GM23338 (cell line): Measurements from ENCODE around the gene KRTAP10-12.

Experiments used
- CREB1 ChIP-seq: fragments of 250-450 bp; sonication (Bioruptor Pico); IDR thresholded peaks from 2 replicates; pipeline ENCODE4 v1.5.0; 2020; ENCODE audit warnings: low read depth, mild to moderate bottlenecking, moderate library complexity
- EZH2 ChIP-seq: fragments of 200-600 bp; sonication (generic); IDR thresholded peaks from one replicate; pipeline ENCODE4 v1.8.0; 2017; ENCODE audit warnings: antibody characterized with exemption, mild to moderate bottlenecking, low read depth; ENCODE audit not compliant: unreplicated experiment
- EZH2phosphoT487 ChIP-seq: fragments of 200-600 bp; sonication (generic); IDR thresholded peaks from one replicate; pipeline ENCODE4 v1.8.1; 2018; ENCODE audit warnings: antibody characterized with exemption; ENCODE audit not compliant: unreplicated experiment
- JUNB ChIP-seq: IDR thresholded peaks from one replicate; pipeline ENCODE4 v1.6.1; 2016; ENCODE audit warnings: antibody characterized with exemption; ENCODE audit not compliant: unreplicated experiment
- NANOG ChIP-seq: IDR thresholded peaks from 2 replicates; pipeline ENCODE4 v1.6.1; 2016; ENCODE audit warnings: antibody characterized with exemption, borderline replicate concordance
- POLR2AphosphoS5 ChIP-seq: IDR thresholded peaks from 2 replicates; pipeline ENCODE4 v1.6.1; 2016; ENCODE audit warnings: antibody characterized with exemption, low read depth
- STAT1 ChIP-seq: IDR thresholded peaks from one replicate; pipeline ENCODE4 v1.6.1; 2016; ENCODE audit warnings: antibody characterized with exemption; ENCODE audit not compliant: unreplicated experiment
- ZNF114 ChIP-seq: fragments of 250-450 bp; sonication (Bioruptor Pico); IDR thresholded peaks from 2 replicates; pipeline ENCODE4 v1.5.0; 2020; ENCODE audit warnings: mild to moderate bottlenecking, moderate library complexity
- ZNF462 ChIP-seq: fragments of 250-450 bp; sonication (Bioruptor Pico); IDR thresholded peaks from 2 replicates; pipeline ENCODE4 v1.5.0; 2020; ENCODE audit warnings: mild to moderate bottlenecking, moderate library complexity
- TF ChIP-seq, protein P1 (sequence below), 2 experiments: fragments of 200-600 bp in 1 of 2; sonication (generic) in 1 of 2; conservative IDR thresholded peaks; 2 replicates each; pipeline versions ENCODE4 v1.5.1 to v1.6.1; 2016 to 2017; ENCODE audit warnings: antibody characterized with exemption in 2 of 2, low read depth in 2 of 2, mild to moderate bottlenecking in 2 of 2, moderate library complexity in 1 of 2
- TF ChIP-seq, protein P2 (sequence below): IDR thresholded peaks from one replicate; pipeline ENCODE4 v1.6.1; 2018; ENCODE audit warnings: antibody characterized with exemption; ENCODE audit not compliant: unreplicated experiment
- TF ChIP-seq, protein P3 (sequence below): IDR thresholded peaks from 2 replicates; pipeline ENCODE4 v1.6.1; 2016; ENCODE audit warnings: antibody characterized with exemption

- TF ChIP-seq EZH2: no peak
- no peak for TF ChIP-seq EZH2phosphoT487
- TF ChIP-seq, protein P1, sequence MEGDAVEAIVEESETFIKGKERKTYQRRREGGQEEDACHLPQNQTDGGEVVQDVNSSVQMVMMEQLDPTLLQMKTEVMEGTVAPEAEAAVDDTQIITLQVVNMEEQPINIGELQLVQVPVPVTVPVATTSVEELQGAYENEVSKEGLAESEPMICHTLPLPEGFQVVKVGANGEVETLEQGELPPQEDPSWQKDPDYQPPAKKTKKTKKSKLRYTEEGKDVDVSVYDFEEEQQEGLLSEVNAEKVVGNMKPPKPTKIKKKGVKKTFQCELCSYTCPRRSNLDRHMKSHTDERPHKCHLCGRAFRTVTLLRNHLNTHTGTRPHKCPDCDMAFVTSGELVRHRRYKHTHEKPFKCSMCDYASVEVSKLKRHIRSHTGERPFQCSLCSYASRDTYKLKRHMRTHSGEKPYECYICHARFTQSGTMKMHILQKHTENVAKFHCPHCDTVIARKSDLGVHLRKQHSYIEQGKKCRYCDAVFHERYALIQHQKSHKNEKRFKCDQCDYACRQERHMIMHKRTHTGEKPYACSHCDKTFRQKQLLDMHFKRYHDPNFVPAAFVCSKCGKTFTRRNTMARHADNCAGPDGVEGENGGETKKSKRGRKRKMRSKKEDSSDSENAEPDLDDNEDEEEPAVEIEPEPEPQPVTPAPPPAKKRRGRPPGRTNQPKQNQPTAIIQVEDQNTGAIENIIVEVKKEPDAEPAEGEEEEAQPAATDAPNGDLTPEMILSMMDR (conservative IDR thresholded peaks at IDR 0.05; ENCODE audit: low read depth in 2 of 2): no peak
- TF ChIP-seq, protein P2, sequence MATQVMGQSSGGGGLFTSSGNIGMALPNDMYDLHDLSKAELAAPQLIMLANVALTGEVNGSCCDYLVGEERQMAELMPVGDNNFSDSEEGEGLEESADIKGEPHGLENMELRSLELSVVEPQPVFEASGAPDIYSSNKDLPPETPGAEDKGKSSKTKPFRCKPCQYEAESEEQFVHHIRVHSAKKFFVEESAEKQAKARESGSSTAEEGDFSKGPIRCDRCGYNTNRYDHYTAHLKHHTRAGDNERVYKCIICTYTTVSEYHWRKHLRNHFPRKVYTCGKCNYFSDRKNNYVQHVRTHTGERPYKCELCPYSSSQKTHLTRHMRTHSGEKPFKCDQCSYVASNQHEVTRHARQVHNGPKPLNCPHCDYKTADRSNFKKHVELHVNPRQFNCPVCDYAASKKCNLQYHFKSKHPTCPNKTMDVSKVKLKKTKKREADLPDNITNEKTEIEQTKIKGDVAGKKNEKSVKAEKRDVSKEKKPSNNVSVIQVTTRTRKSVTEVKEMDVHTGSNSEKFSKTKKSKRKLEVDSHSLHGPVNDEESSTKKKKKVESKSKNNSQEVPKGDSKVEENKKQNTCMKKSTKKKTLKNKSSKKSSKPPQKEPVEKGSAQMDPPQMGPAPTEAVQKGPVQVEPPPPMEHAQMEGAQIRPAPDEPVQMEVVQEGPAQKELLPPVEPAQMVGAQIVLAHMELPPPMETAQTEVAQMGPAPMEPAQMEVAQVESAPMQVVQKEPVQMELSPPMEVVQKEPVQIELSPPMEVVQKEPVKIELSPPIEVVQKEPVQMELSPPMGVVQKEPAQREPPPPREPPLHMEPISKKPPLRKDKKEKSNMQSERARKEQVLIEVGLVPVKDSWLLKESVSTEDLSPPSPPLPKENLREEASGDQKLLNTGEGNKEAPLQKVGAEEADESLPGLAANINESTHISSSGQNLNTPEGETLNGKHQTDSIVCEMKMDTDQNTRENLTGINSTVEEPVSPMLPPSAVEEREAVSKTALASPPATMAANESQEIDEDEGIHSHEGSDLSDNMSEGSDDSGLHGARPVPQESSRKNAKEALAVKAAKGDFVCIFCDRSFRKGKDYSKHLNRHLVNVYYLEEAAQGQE: no peak
- no peak for TF ChIP-seq POLR2AphosphoS5
- no peak for TF ChIP-seq STAT1
- TF ChIP-seq JUNB: no peak
- TF ChIP-seq CREB1: no peak
- TF ChIP-seq, protein P3, sequence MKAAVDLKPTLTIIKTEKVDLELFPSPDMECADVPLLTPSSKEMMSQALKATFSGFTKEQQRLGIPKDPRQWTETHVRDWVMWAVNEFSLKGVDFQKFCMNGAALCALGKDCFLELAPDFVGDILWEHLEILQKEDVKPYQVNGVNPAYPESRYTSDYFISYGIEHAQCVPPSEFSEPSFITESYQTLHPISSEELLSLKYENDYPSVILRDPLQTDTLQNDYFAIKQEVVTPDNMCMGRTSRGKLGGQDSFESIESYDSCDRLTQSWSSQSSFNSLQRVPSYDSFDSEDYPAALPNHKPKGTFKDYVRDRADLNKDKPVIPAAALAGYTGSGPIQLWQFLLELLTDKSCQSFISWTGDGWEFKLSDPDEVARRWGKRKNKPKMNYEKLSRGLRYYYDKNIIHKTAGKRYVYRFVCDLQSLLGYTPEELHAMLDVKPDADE: no peak
- no peak for TF ChIP-seq ZNF114 (CRISPR knock-in tag)
- TF ChIP-seq ZNF462: no peak
- TF ChIP-seq NANOG: no peak
Observed at GRCh38 chr21:44713130-44713529, 16.2 kb downstream of the KRTAP10-12 start.
